B cell (primary cell): Measurements from ENCODE around the gene PPP1R3E. TPM values are rescaled to one million over a fixed set of nuclear protein-coding genes. Genes with fewer than 3 reads are reported as not detected.

Source experiments
- ATAC-seq: fragments of 200-7000 bp; cut with Tn5 transposase; one replicate; pipeline ENCODE4 v1.10.0; 2021; ENCODE audit warnings: low read depth, mild to moderate bottlenecking, moderate number of reproducible peaks, moderate library complexity
- CTCF ChIA-PET: fragments of 350-600 bp; sonication (Branson Sonifier 250); formaldehyde crosslinking; loops from one replicate; lab custom pipeline; 2021; ENCODE audit warnings: antibody characterized with exemption, inconsistent platforms; lab: Charles Lee
- POLR2A ChIA-PET: fragments of 350-600 bp; sonication (Branson Sonifier 250); formaldehyde crosslinking; loops from one replicate; lab custom pipeline; 2021; ENCODE audit warnings: antibody characterized with exemption; lab: Charles Lee
- DNase-seq: peaks from one replicate; pipeline ENCODE4 v3.0.0; 2013
- H2AFZ ChIP-seq: 2 replicates; pipeline ENCODE4 v1.6.1; 2012; ENCODE audit warnings: mild to moderate bottlenecking, low read depth, low read length; ENCODE audit not compliant: insufficient read depth, poor library complexity, severe bottlenecking
- H3K27ac ChIP-seq, 2 donors: 1 replicate in 1 of 2; 2 replicates in 1 of 2; pipeline ENCODE4 v1.5.1; 2012 to 2013; ENCODE audit warnings: low read length in 2 of 2, mild to moderate bottlenecking in 2 of 2, moderate library complexity in 1 of 2
- H3K27me3 ChIP-seq, 4 experiments: fragments of 200-600 bp in 1 of 4; sonication (generic) in 1 of 4; replicated peaks in 1 of 4; 1 replicate in 2 of 4; 2 replicates in 2 of 4; pipeline versions ENCODE4 v1.6.1 to v1.7.0; 2013 to 2016; ENCODE audit warnings: low read length in 3 of 4, mild to moderate bottlenecking in 2 of 4, mixed read lengths in 1 of 4, moderate library complexity in 1 of 4; ENCODE audit not compliant: insufficient read depth in 4 of 4, control insufficient read depth in 3 of 4; ENCODE audit errors: control extremely low read depth in 1 of 4
- H3K36me3 ChIP-seq, 2 experiments: replicated peaks in 1 of 2; 1 replicate in 1 of 2; 2 replicates in 1 of 2; pipeline versions ENCODE4 v1.6.1 to v1.7.1; 2013; ENCODE audit warnings: low read length in 1 of 2; ENCODE audit not compliant: insufficient read depth in 2 of 2, control insufficient read depth in 1 of 2; ENCODE audit errors: control extremely low read depth in 1 of 2, extremely low read depth in 1 of 2
- H3K4me1 ChIP-seq, 2 donors: fragments of 200-600 bp in 1 of 2; sonication (generic) in 1 of 2; 1 replicate in 1 of 2; 2 replicates in 1 of 2; pipeline versions ENCODE4 v1.5.1 to v1.6.1; 2013 to 2017; ENCODE audit warnings: low read length in 2 of 2; ENCODE audit not compliant: control insufficient read depth in 2 of 2, insufficient read depth in 2 of 2
- H3K4me2 ChIP-seq: replicated peaks from 2 replicates; pipeline ENCODE3; 2012; ENCODE audit warnings: mild to moderate bottlenecking, low read depth, low read length; ENCODE audit not compliant: poor library complexity, severe bottlenecking
- H3K4me3 ChIP-seq, 5 experiments: fragments of 200-600 bp in 1 of 5; sonication (generic) in 1 of 5; 1 replicate in 3 of 5; 2 replicates in 2 of 5; pipeline versions ENCODE4 v1.5.1 to v1.7.0; 2011 to 2016; ENCODE audit warnings: low read length in 4 of 5, mild to moderate bottlenecking in 4 of 5, low read depth in 2 of 5, control low read depth in 1 of 5, moderate library complexity in 1 of 5; ENCODE audit not compliant: insufficient read depth in 1 of 5; ENCODE audit errors: control extremely low read depth in 1 of 5, extremely low read depth in 1 of 5
- H3K79me2 ChIP-seq: fragments of 200-600 bp; sonication (generic); one replicate; pipeline ENCODE4 v1.6.0; 2016; ENCODE audit warnings: low read length; ENCODE audit not compliant: control insufficient read depth, insufficient read depth
- H3K9ac ChIP-seq: fragments of 200-600 bp; sonication (generic); 2 replicates; pipeline ENCODE4 v1.6.1; 2017; ENCODE audit warnings: mild to moderate bottlenecking, low read length, moderate library complexity
- H3K9me3 ChIP-seq, 3 donors: one replicate each; pipeline versions ENCODE4 v1.6.1 to v1.7.1; 2013; ENCODE audit warnings: low read length in 2 of 3; ENCODE audit not compliant: control insufficient read depth in 2 of 3, insufficient read depth in 1 of 3; ENCODE audit errors: control extremely low read depth in 1 of 3
- H4K20me1 ChIP-seq: 2 replicates; pipeline ENCODE4 v1.6.0; 2012; ENCODE audit warnings: mild to moderate bottlenecking, low read length; ENCODE audit not compliant: insufficient read depth, control insufficient read depth, poor library complexity, severe bottlenecking
- H3K27ac Mint-ChIP-seq: one replicate; pipeline ENCODE4 v1.8.0; 2021; ENCODE audit warnings: mixed read lengths
- H3K27me3 Mint-ChIP-seq: one replicate; pipeline ENCODE4 v1.8.0; 2021; ENCODE audit warnings: mixed read lengths
- H3K4me1 Mint-ChIP-seq: one replicate; pipeline ENCODE4 v1.8.0; 2021; ENCODE audit warnings: mixed read lengths
- H3K4me3 Mint-ChIP-seq: one replicate; pipeline ENCODE4 v1.8.0; 2021; ENCODE audit warnings: mixed read lengths
- H3K9me3 Mint-ChIP-seq: one replicate; pipeline ENCODE4 v1.8.0; 2022; ENCODE audit warnings: mixed read lengths; ENCODE audit not compliant: insufficient read depth
- EZH2 ChIP-seq: IDR thresholded peaks from 2 replicates; pipeline ENCODE4 v1.6.1; 2012; ENCODE audit warnings: borderline replicate concordance, low read depth, mild to moderate bottlenecking, moderate library complexity, low read length; ENCODE audit not compliant: insufficient read depth, poor library complexity, severe bottlenecking
- WGBS: methylation state at CpG from one replicate; pipeline ENCODE4 v1.1.5; 2013; ENCODE audit warnings: missing lambda C conversion rate; ENCODE audit not compliant: insufficient coverage; 5-methylcytosine and 5-hydroxymethylcytosine counted together
- intact Hi-C: fragments of 100-400 bp; cut with micrococcal nuclease; formaldehyde crosslinking; loops from one replicate; pipeline ENCODE4 v1.10.0; 2022
- polyA plus RNA-seq: library from polyadenylated mRNA; depleted of rRNA; stranded (reverse); fragments of >200 nt; gene quantifications from 2 replicates; pipeline ENCODE4 v1.2.3, GENCODE V29; 2012
- total RNA-seq, 2 donors: library from RNA; stranded (reverse); fragments of 120-200 nt in 1 of 2; gene quantifications; 1 replicate in 1 of 2; 2 replicates in 1 of 2; pipeline versions ENCODE4 v1.2.3 to v1.2.4, GENCODE V29; 2013 to 2022
- TF ChIP-seq, protein P1 (sequence below): fragments of 200-600 bp; IDR thresholded peaks from one replicate; pipeline ENCODE4 v1.8.0; 2022; ENCODE audit warnings: antibody characterized with exemption, mild to moderate bottlenecking

The PPP1R3E gene
- total and polyA plus RNA-seq, 2 donors (not counting 1 experiment from before 2014, with no cell fraction given), result 56.9 to 76.7 TPM

DNA sequence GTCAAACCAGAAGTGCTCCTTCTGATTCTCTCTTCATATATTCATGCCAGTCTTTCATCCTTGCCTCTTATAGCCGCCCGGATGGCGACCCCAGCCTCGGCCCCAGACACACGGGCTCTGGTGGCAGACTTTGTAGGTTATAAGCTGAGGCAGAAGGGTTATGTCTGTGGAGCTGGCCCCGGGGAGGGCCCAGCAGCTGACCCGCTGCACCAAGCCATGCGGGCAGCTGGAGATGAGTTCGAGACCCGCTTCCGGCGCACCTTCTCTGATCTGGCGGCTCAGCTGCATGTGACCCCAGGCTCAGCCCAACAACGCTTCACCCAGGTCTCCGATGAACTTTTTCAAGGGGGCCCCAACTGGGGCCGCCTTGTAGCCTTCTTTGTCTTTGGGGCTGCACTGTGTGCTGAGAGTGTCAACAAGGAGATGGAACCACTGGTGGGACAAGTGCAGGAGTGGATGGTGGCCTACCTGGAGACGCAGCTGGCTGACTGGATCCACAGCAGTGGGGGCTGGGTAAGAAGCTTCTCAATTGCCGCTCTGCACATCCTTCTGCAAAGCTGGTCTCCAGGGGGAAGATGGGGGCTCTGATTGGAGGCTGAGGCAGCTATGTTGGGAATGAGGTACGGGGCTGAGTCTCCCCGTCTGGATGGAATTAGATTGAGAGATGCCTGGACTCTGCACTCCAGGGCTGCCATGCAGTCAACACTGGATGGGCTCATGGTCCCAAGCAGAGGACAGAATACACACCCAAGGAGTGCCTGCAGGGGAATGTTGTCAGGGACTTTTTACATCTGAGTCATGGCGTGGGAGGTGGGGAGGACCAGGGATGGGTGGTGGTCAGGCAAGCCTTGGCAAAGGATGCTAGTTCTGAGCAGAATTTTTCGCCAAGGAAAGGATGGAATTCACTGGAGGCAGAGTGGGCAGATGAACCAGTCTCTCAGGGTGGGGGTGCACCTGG is 5.3 kb upstream of the PPP1R3E start:
- Histone ChIP-seq H3K9ac (no peak overlapping the region), H2AFZ (no peak overlapping the region), H3K9me3 (peaks cover 0 to 3% (median 0%) of the 10 kb centered on the region in 3 donors), H3K4me1 (peaks cover 14 to 28% of the 10 kb centered on the region in 2 donors), H3K27ac (no peak overlapping the region), H3K4me2 (peak overlapping the region; percentile 76), H3K4me3 (no peak overlapping the region), H3K79me2 (no peaks in the 10 kb centered on the region), H4K20me1 (no peaks in the 10 kb centered on the region), H3K36me3 (no peaks in the 10 kb centered on the region), H3K27me3 (no peaks in the 10 kb centered on the region)
- intact Hi-C loops, result loop anchor here (10.0 kb wide), 1 partner anchor 303 kb away; no protein-coding TSS in a partner anchor
- ChIA-PET CTCF (interaction anchor here (2.9 to 3.2 kb wide), 2 partner anchors 13 kb away, joined by 12 to 27 read pairs; partner anchors contain the start of gene PABPN1), POLR2A (interaction anchor here (0.6 to 1.8 kb wide), 2 partner anchors 9 to 13 kb away, joined by 3 to 13 read pairs; partner anchors contain the start of gene PABPN1)
- Mint-ChIP-seq H3K27me3 (no peaks in the 10 kb centered on the region), H3K27ac (peak overlapping the region; percentile 54), H3K4me1 (peaks cover 29% of the 10 kb centered on the region), H3K4me3 (peak overlapping the region; percentile 81), H3K9me3 (no peaks in the 10 kb centered on the region)
- 97% methylated on average over 18 of the region's 22 CpGs for WGBS
- TF ChIP-seq, protein P1, sequence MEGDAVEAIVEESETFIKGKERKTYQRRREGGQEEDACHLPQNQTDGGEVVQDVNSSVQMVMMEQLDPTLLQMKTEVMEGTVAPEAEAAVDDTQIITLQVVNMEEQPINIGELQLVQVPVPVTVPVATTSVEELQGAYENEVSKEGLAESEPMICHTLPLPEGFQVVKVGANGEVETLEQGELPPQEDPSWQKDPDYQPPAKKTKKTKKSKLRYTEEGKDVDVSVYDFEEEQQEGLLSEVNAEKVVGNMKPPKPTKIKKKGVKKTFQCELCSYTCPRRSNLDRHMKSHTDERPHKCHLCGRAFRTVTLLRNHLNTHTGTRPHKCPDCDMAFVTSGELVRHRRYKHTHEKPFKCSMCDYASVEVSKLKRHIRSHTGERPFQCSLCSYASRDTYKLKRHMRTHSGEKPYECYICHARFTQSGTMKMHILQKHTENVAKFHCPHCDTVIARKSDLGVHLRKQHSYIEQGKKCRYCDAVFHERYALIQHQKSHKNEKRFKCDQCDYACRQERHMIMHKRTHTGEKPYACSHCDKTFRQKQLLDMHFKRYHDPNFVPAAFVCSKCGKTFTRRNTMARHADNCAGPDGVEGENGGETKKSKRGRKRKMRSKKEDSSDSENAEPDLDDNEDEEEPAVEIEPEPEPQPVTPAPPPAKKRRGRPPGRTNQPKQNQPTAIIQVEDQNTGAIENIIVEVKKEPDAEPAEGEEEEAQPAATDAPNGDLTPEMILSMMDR, result no peak
- no peak for TF ChIP-seq EZH2
- ATAC-seq, result no peak
- no peak for DNase-seq
